IMR-90 (cell line): ENCODE measurements around the gene ZFHX3.

Source experiments
- CTCF ChIP-seq: conservative IDR thresholded peaks from 2 replicates; pipeline ENCODE4 v1.5.1; 2012; ENCODE audit warnings: mild to moderate bottlenecking, low read depth, low read length, improper control_type of control experiment
- POLR2A ChIP-seq: IDR thresholded peaks from 2 replicates; pipeline ENCODE4 v1.6.1; 2012; ENCODE audit warnings: mild to moderate bottlenecking, low read depth, low read length

GRCh38 chr16:73050201-73051099 is 2.5 kb upstream of the ZFHX3 start:
- TF ChIP-seq CTCF = no peak
- TF ChIP-seq POLR2A = no peak
